T47D (cell line): Measurements from ENCODE around the gene FAM118B.

Experiments used
- DNase-seq, 2 experiments: peaks; one replicate each; pipeline versions ENCODE4 v3.0.0 to v3.0.0-alpha.2; 2011 to 2012; ENCODE audit warnings: low read depth in 1 of 2, low spot score in 1 of 2
- JUND ChIP-seq: IDR thresholded peaks from 2 replicates; pipeline ENCODE4 v1.6.1; 2012; ENCODE audit warnings: low read depth
- in situ Hi-C: cut with HindIII; loops from 2 replicates; pipeline ENCODE4 v1.10.0; 2016; ENCODE audit warnings: low sequenced_read_pairs, low pct_unique_long_range_greater_than_20kb

The FAM118B gene

GRCh38 chr11:126189109-126189929 lies 22.3 kb upstream of the FAM118B start:
- in situ Hi-C loops, result loop anchor here (25.0 kb wide), 1 partner anchor 277 kb away; the partner anchor contains the start of genes DDX25 and PUS3
- no peak for DNase-seq
- no peak for TF ChIP-seq JUND

GRCh38 chr11:126190792-126191191 lies 20.8 kb upstream of the FAM118B start:
- in situ Hi-C loops, result loop anchor here (25.0 kb wide), 1 partner anchor 278 kb away; the partner anchor contains the start of genes DDX25 and PUS3
- no peak for TF ChIP-seq JUND
- DNase-seq, result peak in 1 of 2 experiments; percentile 69

- TF ChIP-seq JUND, result no peak
- no peak for DNase-seq
- in situ Hi-C loops, result loop anchor here (25.0 kb wide), 1 partner anchor 279 kb away; the partner anchor contains the start of genes DDX25 and PUS3
Observed at GRCh38 chr11:126191379-126192073, 20.1 kb upstream of the FAM118B start.

- in situ Hi-C loops, result loop anchor here (25.0 kb wide), 1 partner anchor 280 kb away; the partner anchor contains the start of genes DDX25 and PUS3
- TF ChIP-seq JUND, result no peak
- no peak for DNase-seq
Observed at GRCh38 chr11:126192361-126192760, 19.2 kb upstream of the FAM118B start.

GRCh38 chr11:126193038-126193478 lies 18.5 kb upstream of the FAM118B start:
- DNase-seq, result no peak
- in situ Hi-C loops, result loop anchor here (25.0 kb wide), 1 partner anchor 281 kb away; the partner anchor contains the start of genes DDX25 and PUS3
- no peak for TF ChIP-seq JUND

- no peak for TF ChIP-seq JUND
- peak; percentile 74 to 84 for DNase-seq
- in situ Hi-C loops, result loop anchor here (25.0 kb wide), 1 partner anchor 282 kb away; the partner anchor contains the start of genes DDX25 and PUS3
Observed at GRCh38 chr11:126194121-126194543, 17.4 kb upstream of the FAM118B start.

- DNase-seq, result no peak
- in situ Hi-C loops, result loop anchor here (25.0 kb wide), 1 partner anchor 283 kb away; the partner anchor contains the start of genes DDX25 and PUS3
- no peak for TF ChIP-seq JUND
Observed at GRCh38 chr11:126195119-126195518, 16.5 kb upstream of the FAM118B start.

GRCh38 chr11:126197277-126197939 lies 14.2 kb upstream of the FAM118B start:
- in situ Hi-C loops, result loop anchor here (25.0 kb wide), 1 partner anchor 285 kb away; the partner anchor contains the start of genes DDX25 and PUS3
- TF ChIP-seq JUND, result no peak
- no peak for DNase-seq

GRCh38 chr11:126198648-126199047 lies 12.9 kb upstream of the FAM118B start:
- TF ChIP-seq JUND, result no peak
- in situ Hi-C loops, result loop anchor here (25.0 kb wide), 1 partner anchor 286 kb away; the partner anchor contains the start of genes DDX25 and PUS3
- no peak for DNase-seq

- TF ChIP-seq JUND, result no peak
- no peak for DNase-seq
- in situ Hi-C loops, result no loop called here
Observed at GRCh38 chr11:126202646-126203359, 8.8 kb upstream of the FAM118B start.

GRCh38 chr11:126205359-126205758 lies 6.2 kb upstream of the FAM118B start:
- no peak for TF ChIP-seq JUND
- in situ Hi-C loops, result no loop called here
- no peak for DNase-seq
